PFSK-1 (cell line): ENCODE measurements around the gene CEL.

Experiments
- POLR2AphosphoS5 ChIP-seq: IDR thresholded peaks from 2 replicates; pipeline ENCODE4 v1.6.1; 2012; ENCODE audit warnings: low read depth, mild to moderate bottlenecking, control low read depth, low read length, moderate library complexity
- TF ChIP-seq, protein P1 (sequence below), 2 experiments: IDR thresholded peaks; 2 replicates each; pipeline versions ENCODE4 v1.6.1 to v1.8.0; 2011 to 2012; ENCODE audit warnings: low read depth in 2 of 2, low read length in 2 of 2, control low read depth in 1 of 2, inconsistent platforms in 1 of 2, mild to moderate bottlenecking in 1 of 2, moderate library complexity in 1 of 2; ENCODE audit not compliant: insufficient read depth in 1 of 2

DNA sequence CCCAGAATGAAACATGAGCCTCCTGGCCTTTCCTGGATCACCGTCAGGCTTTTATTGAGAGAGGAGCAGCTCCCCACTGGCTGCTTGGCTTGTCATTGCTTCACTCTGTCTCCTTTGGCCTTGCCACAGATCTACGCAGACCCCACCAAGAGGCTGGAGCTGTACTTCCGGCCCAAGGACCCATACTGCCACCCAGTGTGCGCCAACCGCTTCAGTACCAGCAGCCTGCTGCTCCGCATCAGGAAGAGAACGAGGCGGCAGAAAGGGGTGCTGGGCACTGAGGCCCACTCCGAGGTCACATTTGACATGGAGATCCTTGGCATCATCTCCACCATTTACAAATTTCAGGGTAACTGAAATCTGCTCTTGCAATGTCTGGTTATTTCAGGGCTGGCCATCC lies 19.8 kb upstream of the CEL start:
- no peak for TF ChIP-seq POLR2AphosphoS5
- TF ChIP-seq, protein P1, sequence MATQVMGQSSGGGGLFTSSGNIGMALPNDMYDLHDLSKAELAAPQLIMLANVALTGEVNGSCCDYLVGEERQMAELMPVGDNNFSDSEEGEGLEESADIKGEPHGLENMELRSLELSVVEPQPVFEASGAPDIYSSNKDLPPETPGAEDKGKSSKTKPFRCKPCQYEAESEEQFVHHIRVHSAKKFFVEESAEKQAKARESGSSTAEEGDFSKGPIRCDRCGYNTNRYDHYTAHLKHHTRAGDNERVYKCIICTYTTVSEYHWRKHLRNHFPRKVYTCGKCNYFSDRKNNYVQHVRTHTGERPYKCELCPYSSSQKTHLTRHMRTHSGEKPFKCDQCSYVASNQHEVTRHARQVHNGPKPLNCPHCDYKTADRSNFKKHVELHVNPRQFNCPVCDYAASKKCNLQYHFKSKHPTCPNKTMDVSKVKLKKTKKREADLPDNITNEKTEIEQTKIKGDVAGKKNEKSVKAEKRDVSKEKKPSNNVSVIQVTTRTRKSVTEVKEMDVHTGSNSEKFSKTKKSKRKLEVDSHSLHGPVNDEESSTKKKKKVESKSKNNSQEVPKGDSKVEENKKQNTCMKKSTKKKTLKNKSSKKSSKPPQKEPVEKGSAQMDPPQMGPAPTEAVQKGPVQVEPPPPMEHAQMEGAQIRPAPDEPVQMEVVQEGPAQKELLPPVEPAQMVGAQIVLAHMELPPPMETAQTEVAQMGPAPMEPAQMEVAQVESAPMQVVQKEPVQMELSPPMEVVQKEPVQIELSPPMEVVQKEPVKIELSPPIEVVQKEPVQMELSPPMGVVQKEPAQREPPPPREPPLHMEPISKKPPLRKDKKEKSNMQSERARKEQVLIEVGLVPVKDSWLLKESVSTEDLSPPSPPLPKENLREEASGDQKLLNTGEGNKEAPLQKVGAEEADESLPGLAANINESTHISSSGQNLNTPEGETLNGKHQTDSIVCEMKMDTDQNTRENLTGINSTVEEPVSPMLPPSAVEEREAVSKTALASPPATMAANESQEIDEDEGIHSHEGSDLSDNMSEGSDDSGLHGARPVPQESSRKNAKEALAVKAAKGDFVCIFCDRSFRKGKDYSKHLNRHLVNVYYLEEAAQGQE (IDR thresholded peaks at IDR 0.05; ENCODE audit: insufficient read depth in 1 of 2, low read depth in 2 of 2, low read length in 2 of 2), result no peak
